Lower leg skin (tissue), 4 donors: ENCODE measurements around the gene CLDN9. TPM values are rescaled to one million over a fixed set of nuclear protein-coding genes. Genes with fewer than 3 reads are reported as not detected.
"Not testable (repeated sequence)": the region's sequence is repeated elsewhere in the genome, so short reads cannot be mapped to it uniquely, and the experiment has no call there.

ENCODE experiments used
- DNase-seq, 2 donors: peaks; one replicate each; pipeline ENCODE4 v3.0.0-alpha.2; 2019; ENCODE audit warnings: low spot score in 2 of 2
- H3K4me3 ChIP-seq: fragments of 200-600 bp; sonication (generic); 2 replicates; pipeline ENCODE4 v1.5.1; 2017; ENCODE audit warnings: mild to moderate bottlenecking, low read depth; ENCODE audit not compliant: poor library complexity, severe bottlenecking
- CTCF ChIP-seq, 3 donors: fragments of 450-650 bp; IDR thresholded peaks; one replicate each; pipeline ENCODE4 v1.5.1; 2016; ENCODE audit warnings: antibody characterized with exemption in 3 of 3, mild to moderate bottlenecking in 3 of 3, moderate library complexity in 2 of 3
- POLR2A ChIP-seq, 2 donors: fragments of 450-650 bp; IDR thresholded peaks; one replicate each; pipeline ENCODE4 v1.6.1; 2016 to 2017; ENCODE audit warnings: antibody characterized with exemption in 2 of 2, mild to moderate bottlenecking in 1 of 2, moderate library complexity in 1 of 2
- WGBS, 2 donors: methylation state at CpG; one replicate each; pipeline ENCODE4 v1.1.5; 2018; 5-methylcytosine and 5-hydroxymethylcytosine counted together
- intact Hi-C: fragments of 100-400 bp; cut with DNase I; formaldehyde crosslinking; loops from one replicate; pipeline ENCODE4 v1.15.0; 2023; ENCODE audit warnings: low total_unique reads
- total RNA-seq, 4 donors: library from RNA; depleted of rRNA; stranded (reverse); fragments of >200 nt; gene quantifications; one replicate each; pipeline ENCODE4 v1.1.0, GENCODE V29; 2016

Gene CLDN9
- total RNA-seq, 4 donors from 2014 or later, result 0.15 to 0.23 TPM; not detected in 2

GRCh38 chr16:3054965-3055733 is 42.4 kb downstream of the CLDN9 start:
- intact Hi-C loops, result no loop called here
- WGBS, 2 donors, result 81 to 83% methylated on average over 17 of the region's 17 CpGs
- no peak for DNase-seq
- TF ChIP-seq CTCF (IDR thresholded peaks at IDR 0.05), result no peak
- no peak for TF ChIP-seq POLR2A (IDR thresholded peaks at IDR 0.05)
- H3K4me3 ChIP-seq, result no peak overlapping the region

- DNase-seq, intact Hi-C loops, H3K4me3 ChIP-seq: not testable (repeated sequence)
- WGBS, 2 donors, result 58 to 70% methylated on average over 9 of the region's 9 CpGs
Observed at GRCh38 chr16:3055734-3056115, 43.0 kb downstream of the CLDN9 start.

DNA sequence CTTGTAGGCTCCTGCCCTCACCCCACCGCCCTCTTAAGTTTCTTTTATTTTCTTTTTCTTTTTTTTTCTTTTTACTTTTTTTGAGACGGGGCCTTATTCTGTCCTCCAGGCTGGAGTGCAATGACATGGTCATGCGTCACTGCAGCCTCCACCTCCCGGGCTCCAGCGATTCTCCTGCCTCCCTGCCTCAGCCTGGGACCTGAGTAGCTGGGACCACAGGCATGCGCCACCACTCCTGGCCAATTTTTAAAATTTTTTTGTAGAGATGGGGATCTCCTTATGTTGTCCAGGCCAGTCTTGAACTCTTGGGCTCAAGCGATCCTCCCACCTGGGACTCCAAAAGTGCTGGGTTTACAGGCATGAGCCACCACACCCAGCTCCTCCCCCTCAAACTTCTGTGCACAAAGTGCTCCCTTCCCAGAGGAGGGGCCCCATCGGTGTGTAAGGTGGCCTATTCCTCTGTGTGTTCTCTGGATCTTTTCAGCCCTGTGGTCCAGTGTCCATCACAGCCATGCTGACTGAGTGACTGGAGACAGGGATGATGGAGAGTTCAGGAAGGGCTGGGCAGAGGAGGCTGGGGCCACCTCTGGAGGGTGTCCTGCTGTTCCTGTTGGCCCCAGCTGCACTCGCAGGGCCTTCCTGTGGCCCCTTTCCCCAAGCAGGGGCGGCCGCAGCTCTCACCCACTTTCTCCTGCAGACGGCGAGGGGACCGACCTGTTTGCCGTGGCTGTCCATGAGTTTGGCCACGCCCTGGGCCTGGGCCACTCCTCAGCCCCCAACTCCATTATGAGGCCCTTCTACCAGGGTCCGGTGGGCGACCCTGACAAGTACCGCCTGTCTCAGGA is 43.8 kb downstream of the CLDN9 start:
- TF ChIP-seq CTCF (IDR thresholded peaks at IDR 0.05), result no peak
- TF ChIP-seq POLR2A (IDR thresholded peaks at IDR 0.05), result no peak
- no peak for DNase-seq
- H3K4me3 ChIP-seq, result no peak overlapping the region
- intact Hi-C loops, result no loop called here
- WGBS, 2 donors, result 83 to 86% methylated on average over 19 of the region's 19 CpGs

DNA sequence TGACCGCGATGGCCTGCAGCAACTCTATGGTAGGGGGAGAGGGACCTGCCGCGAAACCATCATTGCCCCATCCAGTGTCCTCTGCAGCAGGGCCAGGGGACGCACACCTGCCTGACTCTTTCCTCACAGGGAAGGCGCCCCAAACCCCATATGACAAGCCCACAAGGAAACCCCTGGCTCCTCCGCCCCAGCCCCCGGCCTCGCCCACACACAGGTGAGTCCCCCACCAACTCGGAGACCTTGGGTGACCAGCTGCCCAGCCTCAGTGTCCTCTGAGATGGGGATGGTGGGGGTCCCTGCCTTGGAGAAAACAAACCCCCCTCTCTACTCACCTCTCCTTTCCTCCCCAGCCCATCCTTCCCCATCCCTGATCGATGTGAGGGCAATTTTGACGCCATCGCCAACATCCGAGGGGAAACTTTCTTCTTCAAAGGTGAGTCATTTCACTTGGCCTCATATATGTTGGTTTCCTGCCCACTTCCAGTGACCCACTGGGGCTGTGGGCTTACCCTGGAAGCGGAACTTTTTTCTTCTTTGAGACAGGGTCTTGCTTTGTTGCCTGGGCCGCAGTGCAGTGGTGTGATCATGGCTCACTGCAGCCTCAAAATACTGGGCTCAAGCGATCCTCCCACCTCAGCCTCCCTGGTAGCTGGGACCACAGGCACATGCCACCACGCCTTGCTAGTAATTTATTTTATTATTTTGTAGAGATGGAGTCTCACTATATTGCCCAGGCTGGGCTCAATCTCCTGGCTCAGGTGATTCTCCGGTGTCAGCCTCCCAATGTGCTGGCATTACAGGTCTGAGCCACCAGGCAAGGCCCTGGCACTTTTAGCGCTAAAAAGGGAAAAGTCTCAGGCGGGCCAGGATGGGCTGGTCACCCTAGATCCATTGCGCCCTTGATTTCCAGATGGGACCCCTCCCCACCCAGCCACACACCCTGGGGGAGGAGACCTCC is 44.7 kb downstream of the CLDN9 start:
- WGBS, 2 donors, result 88 to 93% methylated on average over 19 to 22 of the region's 22 CpGs
- intact Hi-C loops, result no loop called here
- no peak overlapping the region for H3K4me3 ChIP-seq
- TF ChIP-seq POLR2A (IDR thresholded peaks at IDR 0.05) (no peak), CTCF (IDR thresholded peaks at IDR 0.05) (no peak)
- no peak for DNase-seq

DNA sequence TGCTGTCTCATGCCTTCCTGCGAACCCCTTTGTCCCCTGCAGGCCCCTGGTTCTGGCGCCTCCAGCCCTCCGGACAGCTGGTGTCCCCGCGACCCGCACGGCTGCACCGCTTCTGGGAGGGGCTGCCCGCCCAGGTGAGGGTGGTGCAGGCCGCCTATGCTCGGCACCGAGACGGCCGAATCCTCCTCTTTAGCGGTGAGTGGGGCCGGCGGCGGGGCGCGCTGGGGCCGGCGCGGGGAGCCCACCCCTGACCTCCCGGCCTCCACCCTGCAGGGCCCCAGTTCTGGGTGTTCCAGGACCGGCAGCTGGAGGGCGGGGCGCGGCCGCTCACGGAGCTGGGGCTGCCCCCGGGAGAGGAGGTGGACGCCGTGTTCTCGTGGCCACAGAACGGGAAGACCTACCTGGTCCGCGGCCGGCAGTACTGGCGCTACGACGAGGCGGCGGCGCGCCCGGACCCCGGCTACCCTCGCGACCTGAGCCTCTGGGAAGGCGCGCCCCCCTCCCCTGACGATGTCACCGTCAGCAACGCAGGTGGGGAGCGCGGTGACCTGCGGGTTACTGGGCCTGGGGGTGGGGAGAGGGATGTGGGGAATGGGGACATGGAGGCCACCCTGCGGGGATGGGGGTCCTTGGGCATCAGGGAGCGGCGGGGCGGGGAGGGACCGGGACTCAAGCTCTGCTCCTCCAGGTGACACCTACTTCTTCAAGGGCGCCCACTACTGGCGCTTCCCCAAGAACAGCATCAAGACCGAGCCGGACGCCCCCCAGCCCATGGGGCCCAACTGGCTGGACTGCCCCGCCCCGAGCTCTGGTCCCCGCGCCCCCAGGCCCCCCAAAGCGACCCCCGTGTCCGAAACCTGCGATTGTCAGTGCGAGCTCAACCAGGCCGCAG is 45.7 kb downstream of the CLDN9 start:
- DNase-seq, result no peak
- intact Hi-C loops, result no loop called here
- 9 to 43% methylated on average over 2 to 31 of the region's 77 CpGs for WGBS, 2 donors
- no peak for TF ChIP-seq POLR2A (IDR thresholded peaks at IDR 0.05)
- TF ChIP-seq CTCF (IDR thresholded peaks at IDR 0.05), result no peak
- H3K4me3 ChIP-seq, result peak overlapping the region; percentile 50
